SU-DHL-6 (cell line): ENCODE data around the gene GANC.

Experiments used
- CTCF ChIP-seq: fragments of 200-600 bp; sonication (generic); IDR thresholded peaks from one replicate; pipeline ENCODE4 v1.5.1; 2017; ENCODE audit warnings: antibody characterized with exemption, mild to moderate bottlenecking, low read length, moderate library complexity; ENCODE audit not compliant: insufficient read depth, poor library complexity, severe bottlenecking
- EZH2phosphoT487 ChIP-seq: fragments of 200-600 bp; sonication (generic), shearing (Covaris generic); conservative IDR thresholded peaks from 2 replicates; pipeline ENCODE4 v1.6.1; 2018; ENCODE audit warnings: mild to moderate bottlenecking, antibody characterized with exemption, low read length, moderate library complexity, mixed read lengths

GRCh38 chr15:42226648-42227047, 46.4 kb upstream of the GANC start:
- TF ChIP-seq CTCF: no peak
- no peak for TF ChIP-seq EZH2phosphoT487
